GM19035 (cell line): ENCODE data around the gene OR8B12.

ENCODE experiments used
- ATAC-seq: cut with Tn5 transposase; IDR thresholded peaks from one replicate; pipeline ENCODE4 v1.9.1; 2021; ENCODE audit not compliant: unreplicated experiment

Gene OR8B12

GRCh38 chr11:124543554-124543953 is at the start of gene OR8B12:
Gene OR8B12 (minus strand): TSS chr11:124543654. CDS start chr11:124543654, 0 bp downstream.
- no peak for ATAC-seq

- no peak for ATAC-seq
Observed at GRCh38 chr11:124592627-124593026, 49.2 kb upstream of the OR8B12 start.

- ATAC-seq: no peak
Observed at GRCh38 chr11:124591430-124591829, 48.0 kb upstream of the OR8B12 start.

GRCh38 chr11:124586238-124586860 is 42.9 kb upstream of the OR8B12 start:
- no peak for ATAC-seq

GRCh38 chr11:124584681-124585372 is 41.4 kb upstream of the OR8B12 start:
- ATAC-seq: no peak

- no peak for ATAC-seq
Observed at GRCh38 chr11:124583781-124584180, 40.3 kb upstream of the OR8B12 start.

GRCh38 chr11:124582565-124582964 is 39.1 kb upstream of the OR8B12 start:
- ATAC-seq: no peak

GRCh38 chr11:124581817-124582216 is 38.4 kb upstream of the OR8B12 start:
- no peak for ATAC-seq

- no peak for ATAC-seq
Observed at GRCh38 chr11:124578761-124579160, 35.3 kb upstream of the OR8B12 start.

GRCh38 chr11:124577716-124578427 is 34.4 kb upstream of the OR8B12 start:
- no peak for ATAC-seq

GRCh38 chr11:124570160-124570559 is 26.7 kb upstream of the OR8B12 start:
- no peak for ATAC-seq

GRCh38 chr11:124569697-124570096 is 26.2 kb upstream of the OR8B12 start, which contains the start of gene OR8A1:
Gene OR8A1 (plus strand): TSS chr11:124569997. CDS start chr11:124570120, 123 bp downstream.
- ATAC-seq: no peak

GRCh38 chr11:124556828-124557227 is 13.4 kb upstream of the OR8B12 start:
- ATAC-seq: no peak

GRCh38 chr11:124551987-124552386 is 8.5 kb upstream of the OR8B12 start:
- no peak for ATAC-seq

- ATAC-seq: no peak
Observed at GRCh38 chr11:124551189-124551588, 7.7 kb upstream of the OR8B12 start.

- ATAC-seq: no peak
Observed at GRCh38 chr11:124543145-124543544, 309 bp downstream of the OR8B12 start.

GRCh38 chr11:124541204-124541603 is 2.2 kb downstream of the OR8B12 start:
- no peak for ATAC-seq

GRCh38 chr11:124538019-124538418 is 5.4 kb downstream of the OR8B12 start:
- ATAC-seq: no peak

- ATAC-seq: no peak
Observed at GRCh38 chr11:124536520-124536919, 6.9 kb downstream of the OR8B12 start.

- no peak for ATAC-seq
Observed at GRCh38 chr11:124535552-124536232, 7.8 kb downstream of the OR8B12 start.

GRCh38 chr11:124534051-124534450 is 9.4 kb downstream of the OR8B12 start:
- ATAC-seq: no peak
